Osteoblast (primary cell): ENCODE data around the gene PIP4P1. TPM values are rescaled to one million over a fixed set of nuclear protein-coding genes. Genes with fewer than 3 reads are reported as not detected.
A peak's percentile ranks its signal among the peaks of the same experiment; 100 is the strongest.

Experiments
- DNase-seq: peaks from one replicate; pipeline ENCODE4 v3.0.0; 2011; ENCODE audit warnings: low spot score, mixed read lengths; ENCODE audit not compliant: insufficient read length; ENCODE audit errors: missing footprints
- H2AFZ ChIP-seq: 2 replicates; pipeline ENCODE4 v1.6.0; 2011; ENCODE audit warnings: mild to moderate bottlenecking, low read length
- H3K27ac ChIP-seq: 2 replicates; pipeline ENCODE4 v1.5.1; 2011; ENCODE audit warnings: mild to moderate bottlenecking, low read depth, low read length, moderate library complexity
- H3K27me3 ChIP-seq: 2 replicates; pipeline ENCODE4 v1.6.0; 2012; ENCODE audit warnings: mild to moderate bottlenecking, control low read depth, inconsistent platforms, low read length, moderate library complexity; ENCODE audit not compliant: insufficient read depth
- H3K36me3 ChIP-seq: 2 replicates; pipeline ENCODE4 v1.5.1; 2011; ENCODE audit warnings: mild to moderate bottlenecking, low read length, control low read depth, moderate library complexity; ENCODE audit not compliant: insufficient read depth
- H3K4me1 ChIP-seq: 2 replicates; pipeline ENCODE4 v1.5.1; 2011; ENCODE audit warnings: mild to moderate bottlenecking, low read length, control low read depth, moderate library complexity; ENCODE audit not compliant: insufficient read depth
- H3K4me2 ChIP-seq: 2 replicates; pipeline ENCODE4 v1.6.0; 2011; ENCODE audit warnings: mild to moderate bottlenecking, low read length; ENCODE audit not compliant: insufficient read depth
- H3K4me3 ChIP-seq: fragments of 200-600 bp; sonication (generic); 3 replicates; pipeline ENCODE4 v1.5.1; 2012; ENCODE audit warnings: mild to moderate bottlenecking, low read length, inconsistent platforms; ENCODE audit not compliant: insufficient read depth
- H3K79me2 ChIP-seq: 2 replicates; pipeline ENCODE4 v1.6.0; 2012; ENCODE audit warnings: mild to moderate bottlenecking, low read length, control low read depth, inconsistent platforms; ENCODE audit not compliant: insufficient read depth
- H3K9me3 ChIP-seq: 2 replicates; pipeline ENCODE4 v1.5.1; 2011; ENCODE audit warnings: low read depth, low read length, control low read depth
- H4K20me1 ChIP-seq: 2 replicates; pipeline ENCODE4 v1.6.0; 2012; ENCODE audit warnings: mild to moderate bottlenecking, low read length, control low read depth; ENCODE audit not compliant: insufficient read depth
- total RNA-seq: library from RNA; depleted of rRNA; stranded (reverse); fragments of >200 nt; gene quantifications from 2 replicates; pipeline ENCODE4 v1.2.3, GENCODE V29; 2012
- TF ChIP-seq, protein P1 (sequence below): IDR thresholded peaks from 2 replicates; pipeline ENCODE4 v1.5.1; 2011; ENCODE audit warnings: mild to moderate bottlenecking, low read depth, low read length, moderate library complexity; ENCODE audit errors: extremely low read depth

PIP4P1 gene
- total RNA-seq, 1 donor = 46.3 TPM

DNA sequence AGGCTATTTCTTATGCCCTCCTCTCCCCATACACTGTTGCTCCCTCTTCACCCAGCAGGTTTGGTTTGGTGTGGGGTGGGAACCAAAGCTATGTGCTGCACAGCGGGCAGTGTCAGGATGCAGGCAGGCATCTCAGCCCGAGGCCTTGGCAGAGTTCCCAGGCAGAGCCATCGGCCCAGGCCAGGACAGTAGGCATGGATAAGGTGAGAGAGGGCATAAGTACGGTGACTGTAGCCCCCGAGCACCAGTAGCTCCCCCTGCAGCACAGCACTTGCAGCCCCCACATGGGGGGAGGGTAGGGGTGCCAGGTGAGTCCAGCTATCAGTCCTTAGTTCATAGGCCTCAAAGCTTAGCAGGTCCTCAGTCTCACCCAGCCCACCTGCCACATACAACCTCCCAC lies 32.4 kb downstream of the PIP4P1 start:
- Histone ChIP-seq H3K79me2 (no peaks in the 10 kb centered on the region), H4K20me1 (no peaks in the 10 kb centered on the region), H2AFZ (no peak overlapping the region), H3K4me3 (no peak overlapping the region), H3K4me2 (no peak overlapping the region), H3K27ac (no peak overlapping the region), H3K36me3 (no peaks in the 10 kb centered on the region), H3K9me3 (no peaks in the 10 kb centered on the region), H3K27me3 (no peaks in the 10 kb centered on the region), H3K4me1 (peaks cover 4% of the 10 kb centered on the region)
- TF ChIP-seq, protein P1, sequence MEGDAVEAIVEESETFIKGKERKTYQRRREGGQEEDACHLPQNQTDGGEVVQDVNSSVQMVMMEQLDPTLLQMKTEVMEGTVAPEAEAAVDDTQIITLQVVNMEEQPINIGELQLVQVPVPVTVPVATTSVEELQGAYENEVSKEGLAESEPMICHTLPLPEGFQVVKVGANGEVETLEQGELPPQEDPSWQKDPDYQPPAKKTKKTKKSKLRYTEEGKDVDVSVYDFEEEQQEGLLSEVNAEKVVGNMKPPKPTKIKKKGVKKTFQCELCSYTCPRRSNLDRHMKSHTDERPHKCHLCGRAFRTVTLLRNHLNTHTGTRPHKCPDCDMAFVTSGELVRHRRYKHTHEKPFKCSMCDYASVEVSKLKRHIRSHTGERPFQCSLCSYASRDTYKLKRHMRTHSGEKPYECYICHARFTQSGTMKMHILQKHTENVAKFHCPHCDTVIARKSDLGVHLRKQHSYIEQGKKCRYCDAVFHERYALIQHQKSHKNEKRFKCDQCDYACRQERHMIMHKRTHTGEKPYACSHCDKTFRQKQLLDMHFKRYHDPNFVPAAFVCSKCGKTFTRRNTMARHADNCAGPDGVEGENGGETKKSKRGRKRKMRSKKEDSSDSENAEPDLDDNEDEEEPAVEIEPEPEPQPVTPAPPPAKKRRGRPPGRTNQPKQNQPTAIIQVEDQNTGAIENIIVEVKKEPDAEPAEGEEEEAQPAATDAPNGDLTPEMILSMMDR = no peak
- DNase-seq = no peak

DNA sequence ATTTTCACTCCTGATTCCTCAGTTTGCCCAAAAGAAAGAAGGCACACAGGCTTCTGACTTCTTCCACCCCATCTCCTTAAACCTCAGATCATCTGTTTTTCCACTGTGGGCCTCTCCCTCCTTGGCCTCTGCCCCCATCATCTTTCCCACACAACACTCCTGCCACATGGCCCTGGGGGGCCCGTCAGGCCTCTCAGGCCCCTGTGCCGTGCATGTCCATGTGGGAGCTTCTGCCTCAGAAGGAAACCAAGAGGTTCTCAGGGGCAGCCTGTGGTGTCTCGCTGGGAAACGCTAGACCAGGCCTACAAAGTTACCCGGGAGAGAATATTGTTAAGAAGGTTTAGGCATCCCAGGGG lies 33.2 kb downstream of the PIP4P1 start:
- H4K20me1 ChIP-seq = no peaks in the 10 kb centered on the region
- H3K79me2 ChIP-seq = no peaks in the 10 kb centered on the region
- H2AFZ ChIP-seq = peak overlapping the region; percentile 87
- H3K27ac ChIP-seq = no peak overlapping the region
- no peak overlapping the region for H3K4me3 ChIP-seq
- no peaks in the 10 kb centered on the region for H3K9me3 ChIP-seq
- TF ChIP-seq, protein P1 = no peak
- H3K36me3 ChIP-seq = no peaks in the 10 kb centered on the region
- H3K4me1 ChIP-seq = peaks cover 4% of the 10 kb centered on the region
- H3K4me2 ChIP-seq = no peak overlapping the region
- H3K27me3 ChIP-seq = no peaks in the 10 kb centered on the region
- DNase-seq = no peak

DNA sequence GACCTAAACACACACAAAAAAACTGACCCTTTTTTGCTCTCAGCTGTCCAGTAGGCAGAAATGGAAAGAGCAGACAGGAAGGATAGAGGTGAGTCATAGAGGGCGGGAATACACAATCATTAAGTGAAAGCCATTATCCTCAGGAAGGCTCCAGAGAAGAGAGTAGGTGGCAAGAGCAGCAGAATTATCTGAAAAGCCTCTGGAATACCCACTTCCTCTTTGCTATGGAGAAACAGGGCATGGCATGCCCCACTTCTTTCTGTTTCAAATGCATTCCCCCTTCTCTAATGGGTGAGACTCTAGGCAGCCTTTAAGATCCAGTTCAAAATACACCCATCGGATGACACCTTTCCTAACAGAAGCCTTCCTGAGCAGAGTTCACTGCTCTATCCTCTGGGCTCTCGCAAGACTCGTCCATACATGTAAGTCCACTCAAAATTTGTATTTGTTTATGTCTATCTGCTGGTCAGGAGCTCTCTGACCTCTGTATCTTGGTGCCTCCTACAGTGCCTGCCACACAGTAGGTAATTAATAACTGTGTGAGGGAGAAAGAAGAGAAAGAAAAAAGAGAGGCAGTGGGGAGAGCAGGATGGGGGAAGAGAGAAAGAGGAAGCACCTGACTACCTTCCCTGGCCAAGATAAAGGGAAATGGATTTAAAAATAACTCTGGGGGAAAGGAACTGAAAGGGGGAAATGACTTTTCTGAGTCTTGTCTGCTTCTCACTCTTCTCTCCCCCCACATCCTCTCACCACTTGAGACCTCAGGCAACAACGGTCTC lies 33.8 kb downstream of the PIP4P1 start:
- no peaks in the 10 kb centered on the region for H4K20me1 ChIP-seq
- no peak overlapping the region for H3K4me3 ChIP-seq
- TF ChIP-seq, protein P1 = no peak
- peak overlapping the region; percentile 87 for H2AFZ ChIP-seq
- H3K36me3 ChIP-seq = no peaks in the 10 kb centered on the region
- no peaks in the 10 kb centered on the region for H3K27me3 ChIP-seq
- peak overlapping the region; percentile 51 for H3K4me2 ChIP-seq
- H3K27ac ChIP-seq = no peak overlapping the region
- peak; percentile 92 for DNase-seq
- peaks cover 4% of the 10 kb centered on the region for H3K4me1 ChIP-seq
- no peaks in the 10 kb centered on the region for H3K79me2 ChIP-seq
- H3K9me3 ChIP-seq = no peaks in the 10 kb centered on the region

DNA sequence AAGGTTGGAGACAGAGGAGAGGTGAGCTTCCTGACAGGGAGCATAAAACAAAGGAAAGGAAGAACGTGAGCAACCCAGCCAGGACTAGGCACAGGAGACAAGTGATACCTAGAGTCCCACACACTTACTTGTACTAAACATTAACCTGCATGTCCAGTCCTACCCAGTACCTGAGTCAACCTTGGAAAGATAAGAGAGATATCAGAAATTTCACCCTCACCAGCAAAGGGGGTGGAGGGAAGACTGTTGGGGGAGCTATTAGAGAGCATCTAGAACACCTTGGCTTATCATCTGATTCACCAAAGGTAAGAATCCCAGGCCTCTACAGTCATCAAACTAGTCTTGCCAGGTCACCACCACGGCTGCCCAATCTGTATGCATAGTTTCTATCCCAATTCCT lies 36.4 kb downstream of the PIP4P1 start:
- Histone ChIP-seq H3K9me3 (no peaks in the 10 kb centered on the region), H3K4me1 (peaks cover 4% of the 10 kb centered on the region), H3K4me3 (no peak overlapping the region), H3K79me2 (no peaks in the 10 kb centered on the region), H3K4me2 (no peak overlapping the region), H2AFZ (no peak overlapping the region), H3K36me3 (no peaks in the 10 kb centered on the region), H3K27me3 (no peaks in the 10 kb centered on the region), H4K20me1 (no peaks in the 10 kb centered on the region), H3K27ac (no peak overlapping the region)
- TF ChIP-seq, protein P1 = no peak
- no peak for DNase-seq
